Forelimb muscle (tissue), 1 donor: ENCODE measurements around the gene EPG5. TPM values are rescaled to one million over a fixed set of nuclear protein-coding genes. Genes with fewer than 3 reads are reported as not detected.
"Not testable (repeated sequence)": the region's sequence is repeated elsewhere in the genome, so short reads cannot be mapped to it uniquely, and the experiment has no call there.

Experiments used
- DNase-seq: peaks from one replicate; pipeline ENCODE4 v3.0.0-alpha.2; 2013; ENCODE audit warnings: low read depth
- polyA plus RNA-seq: library from polyadenylated mRNA; unstranded; fragments of 120-200 nt; gene quantifications from one replicate; pipeline ENCODE4 v1.2.1, GENCODE V29; 2013; ENCODE audit not compliant: insufficient read length

Gene EPG5
- polyA plus RNA-seq, 1 donor = 12.8 TPM

DNA sequence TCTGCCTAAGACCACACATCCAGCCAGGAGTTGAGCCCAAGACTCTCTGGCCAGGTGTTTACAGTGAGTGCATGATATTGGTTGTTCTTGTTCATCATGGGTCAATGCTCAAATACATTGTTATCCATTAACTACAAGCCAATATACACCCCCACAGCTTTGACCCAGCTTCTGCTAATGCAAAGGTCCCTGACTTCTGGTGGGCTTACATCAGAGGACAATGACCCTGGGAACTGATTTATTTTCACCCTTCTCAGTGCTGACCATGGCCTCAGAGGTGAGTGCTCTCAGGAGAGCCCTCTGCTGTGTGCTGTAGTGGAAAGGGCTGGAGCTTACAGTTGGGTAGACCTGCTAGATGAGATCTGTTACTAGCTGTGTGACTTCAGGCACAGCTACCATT, 152.4 kb downstream of the EPG5 start:
- DNase-seq = not testable (repeated sequence)

GRCh38 chr18:45807144-45807543, 160.0 kb downstream of the EPG5 start:
- not testable (repeated sequence) for DNase-seq

GRCh38 chr18:45806226-45806625, 160.9 kb downstream of the EPG5 start:
- DNase-seq = no peak

- DNase-seq = no peak
These were observed 161.6 kb downstream of the EPG5 start for GRCh38 chr18:45805551-45805950.

GRCh38 chr18:45802814-45803492, 164.2 kb downstream of the EPG5 start:
- DNase-seq = no peak

GRCh38 chr18:45801416-45802004, 165.6 kb downstream of the EPG5 start:
- no peak for DNase-seq

Other genes starting within 250 kb of the EPG5 start
- 0.95 TPM for gene SLC14A1, start 243.1 kb downstream of the EPG5 start, polyA plus RNA-seq
- gene SIGLEC15, start 141.7 kb downstream of the EPG5 start, polyA plus RNA-seq = 0.28 TPM
- 2.4 TPM for gene PSTPIP2, start 104.9 kb upstream of the EPG5 start, polyA plus RNA-seq
- gene ATP5F1A, start 131.0 kb upstream of the EPG5 start, polyA plus RNA-seq = 500 TPM
- gene HAUS1, start 137.1 kb upstream of the EPG5 start, polyA plus RNA-seq = 25.1 TPM